WTC11 (cell line): Measurements from ENCODE around the gene ADAM22. TPM values are rescaled to one million over a fixed set of nuclear protein-coding genes. Genes with fewer than 3 reads are reported as not detected.

Experiments used
- ATAC-seq: fragments of 200-7000 bp; cut with Tn5 transposase; 2 replicates; pipeline ENCODE4 v1.10.0; 2021; ENCODE audit warnings: mild to moderate bottlenecking, moderate library complexity
- CTCF ChIA-PET: fragments of 300-600 bp; sonication (Branson Sonifier 250); formaldehyde crosslinking; loops from one replicate; lab custom pipeline; 2021; ENCODE audit warnings: antibody characterized with exemption; lab: Charles Lee
- POLR2A ChIA-PET: fragments of 350-600 bp; sonication (Branson Sonifier 250); formaldehyde crosslinking; loops from one replicate; lab custom pipeline; 2021; ENCODE audit warnings: antibody characterized with exemption; lab: Charles Lee
- DNase-seq: peaks from one replicate; pipeline ENCODE4 v3.0.0; 2021; ENCODE audit warnings: low spot score
- H3K27ac Mint-ChIP-seq: 2 replicates; pipeline ENCODE4 v1.8.0; 2021; ENCODE audit warnings: mixed read lengths
- H3K27me3 Mint-ChIP-seq: 2 replicates; pipeline ENCODE4 v1.8.0; 2021; ENCODE audit warnings: low read depth, mild to moderate bottlenecking, moderate library complexity, mixed read lengths
- H3K36me3 Mint-ChIP-seq: 2 replicates; pipeline ENCODE4 v1.8.0; 2021; ENCODE audit warnings: mixed read lengths
- H3K4me1 Mint-ChIP-seq: 2 replicates; pipeline ENCODE4 v1.8.0; 2022; ENCODE audit warnings: mixed read lengths
- H3K4me3 Mint-ChIP-seq: 2 replicates; pipeline ENCODE4 v1.8.0; 2021; ENCODE audit warnings: mild to moderate bottlenecking, moderate library complexity, mixed read lengths
- H3K9me3 Mint-ChIP-seq: 2 replicates; pipeline ENCODE4 v1.8.0; 2021; ENCODE audit warnings: mixed read lengths
- ARID4B ChIP-seq: sonication (generic); formaldehyde crosslinking; IDR thresholded peaks from 2 replicates; pipeline ENCODE4 v1.8.0; 2023; ENCODE audit warnings: missing genetic modification reagents, mild to moderate bottlenecking, borderline replicate concordance
- E2F1 ChIP-seq: sonication (generic); formaldehyde crosslinking; IDR thresholded peaks from 2 replicates; pipeline ENCODE4 v1.8.0; 2022; ENCODE audit warnings: mild to moderate bottlenecking, missing genetic modification reagents
- HMGA2 ChIP-seq: fragments of 250-450 bp; sonication (Bioruptor Pico); IDR thresholded peaks from 2 replicates; pipeline ENCODE4 v1.4.0; 2021; ENCODE audit warnings: mild to moderate bottlenecking, moderate library complexity
- HMGXB4 ChIP-seq: sonication (generic); formaldehyde crosslinking; IDR thresholded peaks from 2 replicates; pipeline ENCODE4 v1.8.1; 2023; ENCODE audit warnings: mild to moderate bottlenecking, moderate library complexity, missing genetic modification reagents
- IRF1 ChIP-seq: sonication (generic); formaldehyde crosslinking; IDR thresholded peaks from 2 replicates; pipeline ENCODE4 v1.8.0; 2023; ENCODE audit warnings: missing genetic modification reagents
- NFE2L1 ChIP-seq: sonication (generic); formaldehyde crosslinking; IDR thresholded peaks from 2 replicates; pipeline ENCODE4 v1.8.1; 2023; ENCODE audit warnings: missing genetic modification reagents
- NR2C2 ChIP-seq: sonication (generic); formaldehyde crosslinking; IDR thresholded peaks from 2 replicates; pipeline ENCODE4 v1.8.0; 2022; ENCODE audit warnings: mild to moderate bottlenecking, missing genetic modification reagents
- PRRX2 ChIP-seq: fragments of 250-450 bp; sonication (Bioruptor Pico); IDR thresholded peaks from 2 replicates; pipeline ENCODE4 v1.8.0; 2021; ENCODE audit warnings: mild to moderate bottlenecking
- TCF7 ChIP-seq: sonication (generic); formaldehyde crosslinking; IDR thresholded peaks from 2 replicates; pipeline ENCODE4 v1.8.0; 2022; ENCODE audit warnings: mild to moderate bottlenecking, low read depth, missing genetic modification reagents, moderate library complexity
- TP53 ChIP-seq: sonication (generic); formaldehyde crosslinking; IDR thresholded peaks from 2 replicates; pipeline ENCODE4 v1.8.1; 2023; ENCODE audit warnings: mild to moderate bottlenecking, missing genetic modification reagents
- ZBTB43 ChIP-seq: sonication (generic); formaldehyde crosslinking; IDR thresholded peaks from 2 replicates; pipeline ENCODE4 v1.8.1; 2023; ENCODE audit warnings: mild to moderate bottlenecking, missing genetic modification reagents
- ZNF138 ChIP-seq: sonication (generic); formaldehyde crosslinking; conservative IDR thresholded peaks from 2 replicates; pipeline ENCODE4 v1.8.1; 2022; ENCODE audit warnings: mild to moderate bottlenecking, moderate library complexity, missing genetic modification reagents
- ZNF281 ChIP-seq: sonication (generic); formaldehyde crosslinking; IDR thresholded peaks from 2 replicates; pipeline ENCODE4 v1.8.0; 2023; ENCODE audit warnings: mild to moderate bottlenecking, missing genetic modification reagents
- ZNF416 ChIP-seq: fragments of 250-450 bp; sonication (Bioruptor Pico); IDR thresholded peaks from 2 replicates; pipeline ENCODE4 v1.9.0; 2021; ENCODE audit warnings: mild to moderate bottlenecking, inconsistent platforms
- ZNF671 ChIP-seq: fragments of 250-450 bp; sonication (Bioruptor Pico); IDR thresholded peaks from 2 replicates; pipeline ENCODE4 v1.8.0; 2021; ENCODE audit warnings: mild to moderate bottlenecking
- total RNA-seq: library from RNA; stranded (reverse); gene quantifications from 3 replicates; pipeline ENCODE4 v1.2.3, GENCODE V29; 2021

ADAM22 gene
- total RNA-seq, 1 experiment from 2014 or later, result 12.4 TPM

- Mint-ChIP-seq H3K36me3 (peaks cover 66% of the 10 kb centered on the region), H3K9me3 (no peaks in the 10 kb centered on the region), H3K27ac (no peak overlapping the region), H3K27me3 (no peaks in the 10 kb centered on the region), H3K4me1 (peaks cover 22% of the 10 kb centered on the region), H3K4me3 (no peak overlapping the region)
- POLR2A ChIA-PET, result no interaction called here
- no peak for DNase-seq
- no peak for ATAC-seq
- TF ChIP-seq TP53 (no peak), NFE2L1 (CRISPR knock-in tag) (no peak), TCF7 (CRISPR knock-in tag) (no peak), HMGXB4 (CRISPR knock-in tag) (no peak), ARID4B (CRISPR knock-in tag) (no peak), ZNF416 (CRISPR knock-in tag) (no peak), ZNF138 (no peak)
- CTCF ChIA-PET, result no interaction called here
These were observed 272.2 kb downstream of the ADAM22 start for GRCh38 chr7:88206254-88206653.

GRCh38 chr7:88208521-88208920, 274.5 kb downstream of the ADAM22 start:
- Mint-ChIP-seq H3K4me1 (peaks cover 10% of the 10 kb centered on the region), H3K9me3 (no peaks in the 10 kb centered on the region), H3K36me3 (peaks cover 66% of the 10 kb centered on the region), H3K27ac (no peak overlapping the region), H3K27me3 (no peaks in the 10 kb centered on the region), H3K4me3 (no peak overlapping the region)
- ChIA-PET CTCF (no interaction called here), POLR2A (no interaction called here)
- TF ChIP-seq ZNF671 (CRISPR knock-in tag), result no peak
- TF ChIP-seq IRF1 (CRISPR knock-in tag), result no peak
- TF ChIP-seq ZBTB43 (CRISPR knock-in tag), result no peak
- TF ChIP-seq NR2C2 (CRISPR knock-in tag), result no peak
- no peak for TF ChIP-seq ZNF138
- no peak for DNase-seq
- no peak for ATAC-seq

GRCh38 chr7:88212918-88213317, 278.9 kb downstream of the ADAM22 start:
- POLR2A ChIA-PET, result interaction anchor here (1.3 kb wide), 1 partner anchor 31 kb away, joined by 3 read pairs; no protein-coding TSS in a partner anchor
- Mint-ChIP-seq H3K27me3 (no peaks in the 10 kb centered on the region), H3K4me1 (peaks cover 33% of the 10 kb centered on the region), H3K36me3 (peaks cover 45% of the 10 kb centered on the region), H3K27ac (no peak overlapping the region), H3K4me3 (no peak overlapping the region), H3K9me3 (no peaks in the 10 kb centered on the region)
- CTCF ChIA-PET, result no interaction called here
- ATAC-seq (no peak), DNase-seq (no peak)
- no peak for TF ChIP-seq HMGA2
- TF ChIP-seq ZNF281 (CRISPR knock-in tag), result no peak
- TF ChIP-seq PRRX2 (CRISPR knock-in tag), result no peak
- TF ChIP-seq E2F1 (CRISPR knock-in tag), result no peak
